HFFc6 (cell line): ENCODE measurements around the gene AKAP13. TPM values are rescaled to one million over a fixed set of nuclear protein-coding genes. Genes with fewer than 3 reads are reported as not detected.

Experiments used
- DNase-seq: peaks from one replicate; pipeline ENCODE4 v3.0.0-alpha.2; 2018
- H3K27ac Mint-ChIP-seq: 2 replicates; pipeline ENCODE4 v1.8.0; 2020; ENCODE audit warnings: mild to moderate bottlenecking, mixed read lengths
- H3K27me3 Mint-ChIP-seq: 2 replicates; pipeline ENCODE4 v1.8.0; 2021; ENCODE audit warnings: mild to moderate bottlenecking, moderate library complexity, mixed read lengths; ENCODE audit not compliant: insufficient read depth
- H3K36me3 Mint-ChIP-seq: 2 replicates; pipeline ENCODE4 v1.8.0; 2021; ENCODE audit warnings: low read depth, mixed read lengths
- H3K4me1 Mint-ChIP-seq: 2 replicates; pipeline ENCODE4 v1.8.0; 2020; ENCODE audit warnings: low read depth, mixed read lengths
- H3K4me3 Mint-ChIP-seq: 2 replicates; pipeline ENCODE4 v1.8.0; 2020; ENCODE audit warnings: mild to moderate bottlenecking, moderate library complexity, mixed read lengths
- H3K9me3 Mint-ChIP-seq: 2 replicates; pipeline ENCODE4 v1.8.0; 2020; ENCODE audit warnings: mild to moderate bottlenecking, mixed read lengths
- CTCF ChIP-seq: fragments of 200-600 bp; sonication (generic); IDR thresholded peaks from 2 replicates; pipeline ENCODE4 v1.5.0; 2021; ENCODE audit warnings: antibody characterized with exemption, mild to moderate bottlenecking
- total RNA-seq, 6 experiments: library from RNA; stranded (reverse); fragmentation: NEBNext Ultra II Directional; extraction: Animal tissue kit (Norgen Biotek cat#: 25700); gene quantifications; 2 replicates in 1 of 6; 3 replicates in 5 of 6; pipeline ENCODE4 v1.2.3, GENCODE V29; 2021

AKAP13 gene
- total RNA-seq, 6 experiments from 2014 or later: 29.0 to 51.3 (median 35.6) TPM

GRCh38 chr15:85627213-85627935, 247.0 kb downstream of the AKAP13 start:
- no peak for TF ChIP-seq CTCF
- Mint-ChIP-seq H3K27me3 (no peaks in the 10 kb centered on the region; the same call in 1 of the 2 replicates), H3K27ac (no peak overlapping the region), H3K4me3 (no peak overlapping the region), H3K4me1 (peaks cover 16% of the 10 kb centered on the region), H3K9me3 (no peaks in the 10 kb centered on the region), H3K36me3 (peaks cover 21% of the 10 kb centered on the region)
- DNase-seq: no peak

GRCh38 chr15:85630311-85630710, 249.9 kb downstream of the AKAP13 start:
- no peaks in the 10 kb centered on the region for H3K27me3 Mint-ChIP-seq
- H3K36me3 Mint-ChIP-seq: peaks cover 21% of the 10 kb centered on the region
- no peak for TF ChIP-seq CTCF
- peak overlapping the region; percentile 32; the same call in 1 of the 2 replicates for H3K27ac Mint-ChIP-seq
- H3K4me3 Mint-ChIP-seq: no peak overlapping the region
- no peak for DNase-seq
- H3K9me3 Mint-ChIP-seq: no peaks in the 10 kb centered on the region
- peaks cover 16% of the 10 kb centered on the region for H3K4me1 Mint-ChIP-seq

GRCh38 chr15:85631018-85631417, 250.6 kb downstream of the AKAP13 start:
- no peaks in the 10 kb centered on the region for H3K9me3 Mint-ChIP-seq
- TF ChIP-seq CTCF: no peak
- peaks cover 23% of the 10 kb centered on the region for H3K4me1 Mint-ChIP-seq
- peaks cover 1% of the 10 kb centered on the region; the same call in 1 of the 2 replicates for H3K27me3 Mint-ChIP-seq
- no peak overlapping the region for H3K27ac Mint-ChIP-seq
- no peak overlapping the region for H3K4me3 Mint-ChIP-seq
- DNase-seq: no peak
- H3K36me3 Mint-ChIP-seq: peaks cover 17% of the 10 kb centered on the region

DNA sequence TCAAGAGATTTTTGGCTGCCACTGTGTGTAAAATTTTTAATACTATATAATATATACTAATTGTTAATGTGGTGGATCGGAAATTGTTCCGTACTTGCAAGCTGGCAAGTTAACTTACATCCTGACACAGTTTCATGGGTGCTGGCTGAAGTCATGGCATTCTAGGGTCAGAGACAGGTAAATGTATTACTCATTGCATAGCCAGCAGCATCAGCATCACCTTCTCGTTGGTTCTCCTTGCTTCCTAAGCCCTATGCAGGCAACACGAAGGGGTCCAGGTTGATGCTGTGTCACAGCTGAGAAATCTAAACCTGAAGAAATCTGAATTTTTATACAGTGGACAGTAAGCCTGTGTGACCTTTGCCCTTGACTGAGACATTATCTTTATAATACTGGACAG, 251.6 kb downstream of the AKAP13 start:
- peaks cover 1% of the 10 kb centered on the region; the same call in 1 of the 2 replicates for H3K27me3 Mint-ChIP-seq
- H3K4me3 Mint-ChIP-seq: no peak overlapping the region
- TF ChIP-seq CTCF: no peak
- no peak overlapping the region for H3K27ac Mint-ChIP-seq
- H3K36me3 Mint-ChIP-seq: peaks cover 8% of the 10 kb centered on the region
- H3K9me3 Mint-ChIP-seq: no peaks in the 10 kb centered on the region
- peaks cover 30% of the 10 kb centered on the region for H3K4me1 Mint-ChIP-seq
- no peak for DNase-seq

GRCh38 chr15:85633859-85634258, 253.5 kb downstream of the AKAP13 start:
- Mint-ChIP-seq H3K27ac (no peak overlapping the region), H3K4me1 (peaks cover 28% of the 10 kb centered on the region), H3K9me3 (no peaks in the 10 kb centered on the region), H3K36me3 (peaks cover 4% of the 10 kb centered on the region; the same call in 1 of the 2 replicates), H3K27me3 (peaks cover 1% of the 10 kb centered on the region; the same call in 1 of the 2 replicates), H3K4me3 (no peak overlapping the region)
- TF ChIP-seq CTCF: no peak
- no peak for DNase-seq
